ENCODE measurements around the gene STK16. TPM values are rescaled to one million over a fixed set of nuclear protein-coding genes. Genes with fewer than 3 reads are reported as not detected.

Gene STK16
- total and polyA plus RNA-seq, 2 of the 13 experiments (the other 11 are each of a cell fraction or from before 2014, with no cell fraction given) = 28.0 to 50.9 TPM

DNA sequence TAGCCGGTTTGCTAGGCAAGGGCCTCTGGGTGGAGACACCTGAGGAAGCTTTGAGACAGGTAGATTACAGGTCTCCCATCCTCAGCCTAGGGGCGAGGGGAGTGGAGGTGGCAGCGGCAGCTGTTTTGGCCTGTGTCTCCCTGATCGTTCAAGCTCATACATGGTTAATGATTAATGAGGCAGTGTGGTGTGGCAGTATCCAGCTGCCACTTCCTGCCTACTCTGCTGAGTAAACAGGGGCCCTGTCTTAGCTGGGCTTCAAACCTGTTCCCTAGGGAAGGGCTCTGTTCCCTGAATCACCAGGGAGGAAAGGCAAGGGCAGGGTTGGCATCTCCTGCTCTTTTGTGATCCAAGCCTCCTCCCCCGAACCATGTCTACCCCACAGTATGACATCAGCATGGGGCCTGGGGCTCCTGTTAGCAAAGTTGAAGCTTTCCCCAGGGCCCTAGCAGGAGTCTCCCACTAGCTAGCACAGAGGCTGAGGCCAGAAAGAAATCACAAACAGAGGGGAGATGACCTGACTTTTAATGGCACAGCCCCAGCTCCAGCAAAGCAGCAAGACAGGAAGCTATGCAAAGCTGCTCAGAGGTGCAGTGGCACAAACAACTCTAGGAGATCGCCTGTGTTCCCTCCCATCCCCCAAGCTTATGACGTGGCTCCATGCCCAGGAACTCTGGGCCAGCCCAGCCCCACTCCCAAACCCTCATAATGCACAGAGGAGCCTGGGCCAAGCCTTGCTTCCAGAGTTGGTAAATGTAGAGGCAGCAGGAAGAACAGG lies 4.1 kb downstream of the STK16 start (continued):
- peak; percentile 70 for TF ChIP-seq HDAC2 (CRISPR knock-in tag; IDR thresholded peaks at IDR 0.05)
- no peak for TF ChIP-seq NONO (IDR thresholded peaks at IDR 0.05)
- peak; percentile 94 for TF ChIP-seq NONO (CRISPR knock-in tag; conservative IDR thresholded peaks at IDR 0.05)
- TF ChIP-seq, protein P1, sequence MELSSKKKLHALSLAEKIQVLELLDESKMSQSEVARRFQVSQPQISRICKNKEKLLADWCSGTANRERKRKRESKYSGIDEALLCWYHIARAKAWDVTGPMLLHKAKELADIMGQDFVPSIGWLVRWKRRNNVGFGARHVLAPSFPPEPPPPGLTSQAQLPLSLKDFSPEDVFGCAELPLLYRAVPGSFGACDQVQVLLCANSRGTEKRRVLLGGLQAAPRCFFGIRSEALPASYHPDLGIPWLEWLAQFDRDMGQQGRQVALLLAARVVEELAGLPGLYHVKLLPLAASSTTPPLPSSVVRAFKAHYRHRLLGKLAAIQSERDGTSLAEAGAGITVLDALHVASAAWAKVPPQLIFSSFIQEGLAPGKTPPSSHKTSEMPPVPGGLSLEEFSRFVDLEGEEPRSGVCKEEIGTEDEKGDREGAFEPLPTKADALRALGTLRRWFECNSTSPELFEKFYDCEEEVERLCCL (CRISPR knock-in tag; IDR thresholded peaks at IDR 0.05; ENCODE audit: borderline replicate concordance) = no peak
- TF ChIP-seq ZNF691 (CRISPR knock-in tag; IDR thresholded peaks at IDR 0.05; ENCODE audit: borderline replicate concordance, low read depth) = peak; percentile 43; the same call in 1 of the 2 replicates
- TF ChIP-seq, protein P2, sequence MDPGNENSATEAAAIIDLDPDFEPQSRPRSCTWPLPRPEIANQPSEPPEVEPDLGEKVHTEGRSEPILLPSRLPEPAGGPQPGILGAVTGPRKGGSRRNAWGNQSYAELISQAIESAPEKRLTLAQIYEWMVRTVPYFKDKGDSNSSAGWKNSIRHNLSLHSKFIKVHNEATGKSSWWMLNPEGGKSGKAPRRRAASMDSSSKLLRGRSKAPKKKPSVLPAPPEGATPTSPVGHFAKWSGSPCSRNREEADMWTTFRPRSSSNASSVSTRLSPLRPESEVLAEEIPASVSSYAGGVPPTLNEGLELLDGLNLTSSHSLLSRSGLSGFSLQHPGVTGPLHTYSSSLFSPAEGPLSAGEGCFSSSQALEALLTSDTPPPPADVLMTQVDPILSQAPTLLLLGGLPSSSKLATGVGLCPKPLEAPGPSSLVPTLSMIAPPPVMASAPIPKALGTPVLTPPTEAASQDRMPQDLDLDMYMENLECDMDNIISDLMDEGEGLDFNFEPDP (CRISPR knock-in tag; conservative IDR thresholded peaks at IDR 0.05) = no peak
- TF ChIP-seq, protein P3, sequence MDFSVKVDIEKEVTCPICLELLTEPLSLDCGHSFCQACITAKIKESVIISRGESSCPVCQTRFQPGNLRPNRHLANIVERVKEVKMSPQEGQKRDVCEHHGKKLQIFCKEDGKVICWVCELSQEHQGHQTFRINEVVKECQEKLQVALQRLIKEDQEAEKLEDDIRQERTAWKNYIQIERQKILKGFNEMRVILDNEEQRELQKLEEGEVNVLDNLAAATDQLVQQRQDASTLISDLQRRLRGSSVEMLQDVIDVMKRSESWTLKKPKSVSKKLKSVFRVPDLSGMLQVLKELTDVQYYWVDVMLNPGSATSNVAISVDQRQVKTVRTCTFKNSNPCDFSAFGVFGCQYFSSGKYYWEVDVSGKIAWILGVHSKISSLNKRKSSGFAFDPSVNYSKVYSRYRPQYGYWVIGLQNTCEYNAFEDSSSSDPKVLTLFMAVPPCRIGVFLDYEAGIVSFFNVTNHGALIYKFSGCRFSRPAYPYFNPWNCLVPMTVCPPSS (IDR thresholded peaks at IDR 0.05) = no peak
- peak; percentile 75 for TF ChIP-seq ZNF609 (CRISPR knock-in tag; IDR thresholded peaks at IDR 0.05; ENCODE audit: borderline replicate concordance)
- TF ChIP-seq STAT6 (CRISPR knock-in tag; IDR thresholded peaks at IDR 0.05; ENCODE audit: borderline replicate concordance) = peak; percentile 37; the same call in 1 of the 2 replicates
- TF ChIP-seq CBX5 (CRISPR knock-in tag; IDR thresholded peaks at IDR 0.05; ENCODE audit: borderline replicate concordance) = peak; percentile 55; the same call in 1 of the 2 replicates
- TF ChIP-seq SMARCC2 (IDR thresholded peaks at IDR 0.05) = no peak
- TF ChIP-seq, protein P4, sequence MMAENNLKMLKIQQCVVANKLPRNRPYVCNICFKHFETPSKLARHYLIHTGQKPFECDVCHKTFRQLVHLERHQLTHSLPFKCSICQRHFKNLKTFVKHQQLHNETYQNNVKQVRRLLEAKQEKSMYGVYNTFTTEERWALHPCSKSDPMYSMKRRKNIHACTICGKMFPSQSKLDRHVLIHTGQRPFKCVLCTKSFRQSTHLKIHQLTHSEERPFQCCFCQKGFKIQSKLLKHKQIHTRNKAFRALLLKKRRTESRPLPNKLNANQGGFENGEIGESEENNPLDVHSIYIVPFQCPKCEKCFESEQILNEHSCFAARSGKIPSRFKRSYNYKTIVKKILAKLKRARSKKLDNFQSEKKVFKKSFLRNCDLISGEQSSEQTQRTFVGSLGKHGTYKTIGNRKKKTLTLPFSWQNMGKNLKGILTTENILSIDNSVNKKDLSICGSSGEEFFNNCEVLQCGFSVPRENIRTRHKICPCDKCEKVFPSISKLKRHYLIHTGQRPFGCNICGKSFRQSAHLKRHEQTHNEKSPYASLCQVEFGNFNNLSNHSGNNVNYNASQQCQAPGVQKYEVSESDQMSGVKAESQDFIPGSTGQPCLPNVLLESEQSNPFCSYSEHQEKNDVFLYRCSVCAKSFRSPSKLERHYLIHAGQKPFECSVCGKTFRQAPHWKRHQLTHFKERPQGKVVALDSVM (CRISPR knock-in tag; IDR thresholded peaks at IDR 0.05) = no peak
